Measurements from ENCODE around the gene CDH23. TPM values are rescaled to one million over a fixed set of nuclear protein-coding genes. Genes with fewer than 3 reads are reported as not detected.

Gene CDH23
- total RNA-seq, 3 donors from 2014 or later, result 1.8 to 3.6 (median 3.0) TPM

DNA sequence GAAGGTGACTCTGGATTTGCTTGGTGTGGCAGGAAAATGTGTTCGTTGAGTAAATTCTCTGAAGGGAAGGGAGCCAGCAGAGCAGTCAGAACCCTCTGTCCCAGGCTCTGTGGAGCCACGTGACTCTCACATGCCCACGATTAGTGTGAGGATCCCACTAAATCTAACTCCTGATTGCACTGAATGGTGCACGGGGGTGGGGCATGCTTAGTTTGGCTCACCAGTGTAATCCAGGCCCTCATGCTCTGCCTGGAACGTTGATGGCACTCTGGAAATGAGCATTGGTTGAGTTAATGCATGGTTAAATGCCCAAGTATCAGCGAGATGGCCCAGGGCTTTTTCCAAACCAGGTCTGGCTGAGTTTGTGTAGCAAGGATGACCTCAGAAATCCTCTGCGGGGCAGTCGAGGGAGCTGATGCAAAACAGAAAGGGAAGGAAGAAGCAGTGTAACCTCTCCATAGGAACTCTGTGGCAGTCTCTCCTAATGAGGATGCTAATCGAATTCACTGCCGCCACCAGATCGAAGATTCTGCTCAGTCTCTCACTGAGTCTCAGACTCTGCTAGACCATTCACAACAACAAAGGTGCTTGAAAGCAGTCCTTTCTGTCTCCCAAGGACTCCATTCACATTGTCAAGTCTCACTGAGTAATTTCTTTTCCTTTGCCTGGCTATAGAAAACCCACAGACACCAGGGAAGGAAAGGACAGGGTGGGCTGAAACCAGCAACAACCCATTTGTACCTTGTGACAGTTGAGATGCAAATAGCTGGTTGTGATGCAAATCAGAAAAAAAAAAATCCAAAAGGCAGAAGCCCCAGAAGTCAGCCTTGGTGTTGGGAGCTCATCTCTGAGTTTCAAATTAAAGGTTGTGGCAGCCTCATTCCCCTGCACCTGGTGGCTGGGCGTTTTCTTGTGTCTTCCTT lies 224.8 kb downstream of the CDH23 start:
- no peak for ATAC-seq
- no peak for TF ChIP-seq CTCF (IDR thresholded peaks at IDR 0.05)
- peaks cover 3% of the 10 kb centered on the region for H3K4me1 ChIP-seq (ENCODE audit: low read depth)
- H3K36me3 ChIP-seq (ENCODE audit: low read depth), result no peaks in the 10 kb centered on the region
- intact Hi-C loops (cut with DNase I, micrococcal nuclease), result no loop called here
- H3K9me3 ChIP-seq, result no peaks in the 10 kb centered on the region
- no peak for DNase-seq
- no peak overlapping the region for H3K4me3 ChIP-seq

- H3K36me3 ChIP-seq (ENCODE audit: low read depth), result no peaks in the 10 kb centered on the region
- ATAC-seq (no peak), DNase-seq (no peak)
- no peaks in the 10 kb centered on the region for H3K9me3 ChIP-seq
- H3K4me1 ChIP-seq (ENCODE audit: low read depth), result peaks cover 3% of the 10 kb centered on the region
- no peak overlapping the region for H3K4me3 ChIP-seq
- intact Hi-C loops (cut with DNase I, micrococcal nuclease), result no loop called here
- TF ChIP-seq CTCF (IDR thresholded peaks at IDR 0.05), result no peak
These were observed 225.4 kb downstream of the CDH23 start for GRCh38 chr10:71622154-71622526.

DNA sequence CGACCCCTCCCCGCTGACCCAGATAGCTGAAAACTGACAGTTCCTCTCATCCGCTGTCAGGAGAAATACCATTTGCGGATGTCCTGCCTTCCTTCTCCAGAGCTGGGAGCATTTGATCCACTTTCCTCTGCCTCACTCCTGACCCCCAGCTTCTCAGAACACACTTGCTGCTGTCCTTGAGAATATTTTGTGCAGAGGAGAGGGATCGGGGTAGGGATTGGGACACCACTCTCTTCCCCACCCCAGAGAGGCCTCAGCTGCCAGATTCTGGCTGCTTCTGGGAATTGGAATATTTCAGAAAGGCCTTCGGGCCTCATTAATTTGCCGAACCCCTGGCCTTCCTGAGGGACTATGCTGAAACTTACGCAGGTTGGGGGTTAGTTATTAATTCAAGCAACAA lies 225.9 kb downstream of the CDH23 start:
- Histone ChIP-seq H3K4me1 (ENCODE audit: low read depth) (peaks cover 3% of the 10 kb centered on the region), H3K36me3 (ENCODE audit: low read depth) (no peaks in the 10 kb centered on the region), H3K9me3 (no peaks in the 10 kb centered on the region), H3K4me3 (no peak overlapping the region)
- no peak for ATAC-seq
- DNase-seq, result no peak
- TF ChIP-seq CTCF (IDR thresholded peaks at IDR 0.05), result no peak
- intact Hi-C loops (cut with DNase I, micrococcal nuclease), result no loop called here

DNA sequence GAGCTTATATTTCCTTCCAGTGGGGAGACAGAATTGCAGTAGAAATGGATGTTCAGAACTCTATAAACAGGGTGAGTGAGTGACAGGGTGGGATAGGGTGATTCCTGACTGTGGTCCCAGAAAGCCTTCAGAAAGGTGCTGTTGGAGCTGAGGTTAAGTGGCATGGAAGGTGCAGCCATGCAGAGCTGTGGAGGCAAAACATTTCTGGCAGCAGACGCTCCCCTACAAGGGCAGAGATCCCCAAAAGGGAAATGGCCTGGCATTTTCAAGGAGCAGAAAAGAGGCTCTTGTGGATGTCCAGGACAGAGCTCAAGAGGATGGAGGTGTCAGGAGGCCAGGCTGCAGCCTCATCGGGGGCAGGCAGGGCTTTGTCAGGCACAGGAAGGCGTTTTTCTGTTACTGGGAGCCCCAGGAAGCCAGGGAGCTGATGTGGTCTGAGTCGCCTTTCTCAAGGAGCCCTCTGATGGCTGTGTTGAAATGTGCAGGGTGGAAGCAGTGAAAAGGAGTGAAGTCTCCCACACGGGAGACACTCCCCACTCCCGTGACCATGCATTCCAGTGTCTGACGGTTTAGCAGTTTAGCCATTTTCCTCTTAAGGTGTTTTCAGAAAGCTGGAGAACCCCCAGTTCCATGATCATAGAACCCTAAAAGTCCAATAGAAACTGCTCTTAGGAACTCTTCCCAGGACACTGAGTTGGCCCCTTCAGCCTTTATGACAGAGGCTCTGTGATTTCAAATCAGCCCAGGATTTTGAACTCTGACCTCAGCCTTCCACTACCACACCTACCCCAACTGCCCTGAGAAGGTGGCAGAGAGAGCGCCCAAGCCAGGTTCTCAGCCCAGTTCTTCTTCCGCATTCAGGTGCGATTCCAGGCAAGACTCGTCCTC lies 226.6 kb downstream of the CDH23 start:
- DNase-seq (no peak), ATAC-seq (peak; percentile 79)
- intact Hi-C loops (cut with DNase I, micrococcal nuclease), result no loop called here

DNA sequence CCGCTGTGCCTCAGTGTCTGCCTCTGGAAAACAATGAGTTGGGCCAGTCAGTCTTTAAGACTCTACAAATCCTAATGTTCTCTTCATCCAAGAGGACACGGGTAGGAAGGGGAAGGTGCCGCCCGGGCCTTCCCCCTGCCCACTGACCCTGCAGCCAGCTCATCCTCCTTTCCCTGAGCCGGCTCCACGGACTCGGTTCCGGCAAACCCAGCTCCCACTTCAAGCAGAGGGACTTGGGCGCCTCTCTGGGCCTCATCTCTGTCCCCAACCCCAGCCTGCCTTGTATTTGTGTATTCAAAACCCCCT lies 227.2 kb downstream of the CDH23 start:
- Histone ChIP-seq H3K36me3 (ENCODE audit: low read depth) (no peaks in the 10 kb centered on the region), H3K4me3 (no peak overlapping the region), H3K4me1 (ENCODE audit: low read depth) (peaks cover 3% of the 10 kb centered on the region), H3K9me3 (no peaks in the 10 kb centered on the region)
- no peak for TF ChIP-seq CTCF (IDR thresholded peaks at IDR 0.05)
- intact Hi-C loops (cut with DNase I, micrococcal nuclease), result no loop called here
- ATAC-seq, result no peak
- no peak for DNase-seq

More for the DNA sequence above, 226.6 kb downstream of the CDH23 start:
- no peaks in the 10 kb centered on the region for H3K9me3 ChIP-seq
- TF ChIP-seq CTCF (IDR thresholded peaks at IDR 0.05), result no peak
- H3K36me3 ChIP-seq (ENCODE audit: low read depth), result no peaks in the 10 kb centered on the region
- peaks cover 3% of the 10 kb centered on the region for H3K4me1 ChIP-seq (ENCODE audit: low read depth)
- no peak overlapping the region for H3K4me3 ChIP-seq
